Measurements from ENCODE around the gene PPP3R1. TPM values are rescaled to one million over a fixed set of nuclear protein-coding genes. Genes with fewer than 3 reads are reported as not detected.

PPP3R1 gene
- polyA plus RNA-seq, 1 donor (not counting 4 experiments of a cell fraction or from before 2014, with no cell fraction given) = 21.6 TPM

- Histone ChIP-seq H3K9ac (ENCODE audit: control insufficient read depth, extremely low read depth, insufficient read depth, low read length) (no peak overlapping the region), H3K27me3 (ENCODE audit: control insufficient read depth, extremely low read depth, insufficient read depth, low read length) (no peaks in the 10 kb centered on the region), H3K9me1 (ENCODE audit: control insufficient read depth, extremely low read depth, insufficient read depth, low read length) (no peaks in the 10 kb centered on the region), H2AFZ (ENCODE audit: control insufficient read depth, low read length) (no peak overlapping the region), H3K79me2 (ENCODE audit: control insufficient read depth, insufficient read depth, low read length) (peaks cover 9% of the 10 kb centered on the region), H3K4me2 (ENCODE audit: control insufficient read depth, extremely low read depth, insufficient read depth, low read depth, low read length) (no peak overlapping the region), H3K36me3 (ENCODE audit: control insufficient read depth in 2 of 2, extremely low read depth in 1 of 2, insufficient read depth in 2 of 2, low read length in 2 of 2) (peaks cover 6 to 21% of the 10 kb centered on the region in 2 experiments), H3K9me3 (ENCODE audit: control insufficient read depth, low read depth, low read length) (no peaks in the 10 kb centered on the region), H3K4me3 (ENCODE audit: control insufficient read depth in 2 of 3, extremely low read depth in 1 of 3, insufficient read depth in 2 of 3, low read depth in 1 of 3, low read length in 3 of 3) (no peak overlapping the region), H3K4me1 (ENCODE audit: control insufficient read depth, extremely low read depth, insufficient read depth, low read length) (peaks cover 13% of the 10 kb centered on the region), H4K20me1 (ENCODE audit: control insufficient read depth, extremely low read depth, insufficient read depth, low read length) (no peaks in the 10 kb centered on the region), H3K27ac (ENCODE audit: control insufficient read depth, insufficient read depth, low read length) (no peak overlapping the region)
- dilution Hi-C loops (cut with MboI; ENCODE audit: extremely low pct_ligation_motif_present, low sequenced_read_pairs) = no loop called here
- FAIRE-seq (no peak), DNase-seq (ENCODE audit: low read depth, low spot score) (no peak)
- TF ChIP-seq EZH2 (IDR thresholded peaks at IDR 0.05; ENCODE audit: low read length) = no peak
- no peak for TF ChIP-seq CTCF (optimal IDR thresholded peaks at IDR 0.05 in 1 of 3, IDR thresholded peaks at IDR 0.05 in 1 of 3, conservative IDR thresholded peaks at IDR 0.05 in 1 of 3; ENCODE audit: extremely low read depth in 1 of 3, insufficient read depth in 2 of 3, low read length in 3 of 3)
Measured at GRCh38 chr2:68171684-68172083, 80.6 kb downstream of the PPP3R1 start.

GRCh38 chr2:68171146-68171545 is 81.2 kb downstream of the PPP3R1 start:
- H2AFZ ChIP-seq (ENCODE audit: control insufficient read depth, low read length) = no peak overlapping the region
- no peaks in the 10 kb centered on the region for H3K9me1 ChIP-seq (ENCODE audit: control insufficient read depth, extremely low read depth, insufficient read depth, low read length)
- H3K4me1 ChIP-seq (ENCODE audit: control insufficient read depth, extremely low read depth, insufficient read depth, low read length) = peaks cover 13% of the 10 kb centered on the region
- H3K9me3 ChIP-seq (ENCODE audit: control insufficient read depth, low read depth, low read length) = no peaks in the 10 kb centered on the region
- no peak overlapping the region for H3K27ac ChIP-seq (ENCODE audit: control insufficient read depth, insufficient read depth, low read length)
- dilution Hi-C loops (cut with MboI; ENCODE audit: extremely low pct_ligation_motif_present, low sequenced_read_pairs) = no loop called here
- DNase-seq (ENCODE audit: low read depth, low spot score) = no peak
- H3K79me2 ChIP-seq (ENCODE audit: control insufficient read depth, insufficient read depth, low read length) = peaks cover 9% of the 10 kb centered on the region
- no peak for FAIRE-seq
- no peak overlapping the region for H3K4me2 ChIP-seq (ENCODE audit: control insufficient read depth, extremely low read depth, insufficient read depth, low read depth, low read length)
- H3K36me3 ChIP-seq (ENCODE audit: control insufficient read depth in 2 of 2, extremely low read depth in 1 of 2, insufficient read depth in 2 of 2, low read length in 2 of 2) = peaks cover 9 to 23% of the 10 kb centered on the region in 2 experiments
- no peak overlapping the region for H3K4me3 ChIP-seq (ENCODE audit: control insufficient read depth in 2 of 3, extremely low read depth in 1 of 3, insufficient read depth in 2 of 3, low read depth in 1 of 3, low read length in 3 of 3)
- no peaks in the 10 kb centered on the region for H4K20me1 ChIP-seq (ENCODE audit: control insufficient read depth, extremely low read depth, insufficient read depth, low read length)
- no peak for TF ChIP-seq CTCF (optimal IDR thresholded peaks at IDR 0.05 in 1 of 3, IDR thresholded peaks at IDR 0.05 in 1 of 3, conservative IDR thresholded peaks at IDR 0.05 in 1 of 3; ENCODE audit: extremely low read depth in 1 of 3, insufficient read depth in 2 of 3, low read length in 3 of 3)
- no peak overlapping the region for H3K9ac ChIP-seq (ENCODE audit: control insufficient read depth, extremely low read depth, insufficient read depth, low read length)
- H3K27me3 ChIP-seq (ENCODE audit: control insufficient read depth, extremely low read depth, insufficient read depth, low read length) = no peaks in the 10 kb centered on the region

Data from keratinocyte (primary cell).